ENCODE results near the gene CCDC106.

- TF ChIP-seq ZNF274 (IDR thresholded peaks at IDR 0.05; ENCODE audit: low read depth, low read length) (no peak), YY1 (IDR thresholded peaks at IDR 0.05; ENCODE audit: insufficient read depth, insufficient read length) (no peak)
These were observed 41.2 kb upstream of the CCDC106 start for GRCh38 chr19:55606817-55607216.

Measured in NT2/D1 (cell line).